ENCODE data around the gene ZNF432. TPM values are rescaled to one million over a fixed set of nuclear protein-coding genes. Genes with fewer than 3 reads are reported as not detected.

Gene ZNF432
- total RNA-seq, 2 experiments from 2014 or later = 12.8 to 13.6 TPM

DNA sequence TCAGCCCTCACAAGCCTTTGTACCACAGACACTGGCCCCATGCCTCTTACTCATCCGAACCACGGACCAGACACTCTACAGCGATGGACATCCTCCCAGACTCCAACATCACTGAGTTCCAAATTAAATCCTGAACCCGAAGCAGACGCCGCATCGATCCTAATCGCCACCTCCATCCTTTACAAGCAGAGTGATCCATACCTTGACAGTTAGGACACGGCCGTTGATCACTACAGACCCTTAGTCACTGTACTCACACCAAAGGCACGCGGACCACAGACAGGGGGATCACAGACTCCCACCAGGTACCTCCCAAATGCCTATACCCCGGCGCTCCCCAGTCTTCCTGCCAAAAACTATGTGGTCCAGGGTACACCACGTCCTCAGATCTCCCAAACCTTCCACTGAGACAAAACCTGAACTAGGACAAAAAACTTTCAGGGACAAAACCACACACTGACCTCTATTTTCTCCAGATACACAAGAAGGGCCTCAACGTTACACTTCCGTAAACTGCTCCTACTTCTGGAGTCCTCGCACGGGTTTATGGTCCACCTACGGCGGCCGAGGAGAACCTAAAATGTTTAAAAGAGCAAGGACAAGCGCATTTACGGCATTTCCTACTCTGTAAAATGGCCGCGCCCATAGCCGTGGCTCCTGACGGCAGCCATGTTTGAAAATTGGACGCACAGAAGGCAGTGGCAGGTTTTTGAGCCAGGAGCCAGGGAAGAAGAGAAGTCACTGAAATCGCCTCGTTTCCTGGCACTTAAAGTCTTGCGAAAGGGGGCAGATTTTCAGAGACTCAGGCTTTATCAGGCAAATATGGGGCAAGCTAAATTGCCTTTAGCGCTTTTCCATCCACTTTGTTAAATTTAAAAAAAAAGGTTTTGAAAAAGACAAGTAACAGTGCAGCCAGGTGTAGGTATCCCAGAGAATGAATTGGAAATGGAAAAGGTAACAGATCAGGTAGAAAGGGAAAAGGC is 62.0 kb downstream of the ZNF432 start, which contains the start of gene ZNF350:
TSS of gene ZNF350 (minus strand) at position 532 of the 983 bp plus-strand sequence. CDS start 12,480 bp downstream, outside the sequence.
- peak within 1 kb of the TSS; percentile 87 for H3K4me3 Mint-ChIP-seq
- H3K36me3 Mint-ChIP-seq (ENCODE audit: low read depth) = peaks cover 67% of the 10 kb centered on the region
- H3K27ac Mint-ChIP-seq = peak within 1 kb of the TSS; percentile 81
- peak; percentile 93 for DNase-seq
- H3K4me1 Mint-ChIP-seq = peaks cover 17% of the 10 kb centered on the region
- no peaks in the 10 kb centered on the region for H3K27me3 Mint-ChIP-seq
- ChIA-PET POLR2A (interaction anchor here (1.2 to 1.4 kb wide), 2 partner anchors 21 to 62 kb away, joined by 4 to 8 read pairs; partner anchors contain the start of genes ZNF432 and ZNF615), CTCF (no interaction called here)
- peaks cover 61% of the 10 kb centered on the region for H3K9me3 Mint-ChIP-seq

DNA sequence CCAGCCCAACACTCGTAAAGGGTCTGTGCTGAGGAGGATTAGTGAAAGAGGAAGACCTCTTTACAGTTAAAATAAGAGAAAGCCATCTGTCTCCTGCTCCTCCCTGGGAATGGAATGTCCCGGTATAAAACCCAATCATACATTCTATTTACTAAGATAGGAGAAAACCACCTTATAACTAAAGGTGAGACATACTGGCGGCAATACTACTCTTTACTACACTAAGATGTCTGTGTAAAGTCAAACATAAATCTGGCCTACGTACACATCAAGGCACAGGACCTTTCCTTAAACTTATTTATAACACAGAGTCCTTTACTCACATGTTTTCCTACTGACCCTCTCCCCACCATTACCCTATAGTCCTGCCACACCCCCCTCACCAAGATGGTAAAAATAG is 65.3 kb downstream of the ZNF432 start:
- no peak for DNase-seq
- Mint-ChIP-seq H3K9me3 (peaks cover 68% of the 10 kb centered on the region), H3K4me1 (peaks cover 16% of the 10 kb centered on the region), H3K27ac (no peak overlapping the region), H3K27me3 (no peaks in the 10 kb centered on the region), H3K4me3 (no peak overlapping the region), H3K36me3 (ENCODE audit: low read depth) (peaks cover 84% of the 10 kb centered on the region)
- POLR2A ChIA-PET = no interaction called here
- CTCF ChIA-PET = no interaction called here

Other genes starting within 250 kb of the ZNF432 start
- 1 to 10 TPM; 5.3 to 6.1 TPM for gene ZNF577, start 160.9 kb downstream of the ZNF432 start, total RNA-seq
- 1 to 10 TPM; 8.1 to 9.6 TPM for gene ZNF649, start 143.8 kb downstream of the ZNF432 start, total RNA-seq
- gene ZNF613, start 121.4 kb downstream of the ZNF432 start, total RNA-seq = 1 to 10 TPM; 7.7 to 8.1 TPM
- gene ZNF350, start 62.0 kb downstream of the ZNF432 start, total RNA-seq = 10 to 100 TPM; 14.0 to 15.9 TPM
- gene ZNF615, start 40.6 kb downstream of the ZNF432 start, total RNA-seq = 10 to 100 TPM; 11.4 to 12.1 TPM
- gene ZNF614, start 20.5 kb downstream of the ZNF432 start, total RNA-seq = 1 to 10 TPM; 8.0 to 8.2 TPM
- gene ZNF841, start 46.9 kb upstream of the ZNF432 start, total RNA-seq = 10 to 100 TPM; 26.7 to 28.5 TPM
- 1 to 10 TPM; 7.9 to 8.5 TPM for gene ZNF616, start 91.1 kb upstream of the ZNF432 start, total RNA-seq
- gene ZNF836, start 122.8 kb upstream of the ZNF432 start, total RNA-seq = 10 to 100 TPM; 17.3 to 18.0 TPM
- 100 to 1,000 TPM; 203 to 209 TPM for gene PPP2R1A, start 141.2 kb upstream of the ZNF432 start, total RNA-seq
- 10 to 100 TPM; 23.3 to 24.1 TPM for gene ZNF766, start 220.7 kb upstream of the ZNF432 start, total RNA-seq
- 10 to 100 TPM; 12.4 to 14.0 TPM for gene ZNF480, start 248.3 kb upstream of the ZNF432 start, total RNA-seq